HCT116 (cell line): ENCODE measurements around the gene DACT3. TPM values are rescaled to one million over a fixed set of nuclear protein-coding genes. Genes with fewer than 3 reads are reported as not detected.

Experiments
- ATAC-seq: fragments of 200-7000 bp; cut with Tn5 transposase; 2 replicates; pipeline ENCODE4 v1.9.1; 2020; ENCODE audit warnings: mild to moderate bottlenecking, moderate library complexity
- BruUV-seq: library from RNA; stranded (reverse); fragments of 400-500 nt; replicated peaks from 2 replicates; lab custom pipeline; 2021; lab: Mats Ljungman, UMichigan
- CTCF ChIA-PET: fragments of 300-600 bp; sonication (Branson Sonifier 250); formaldehyde crosslinking; loops from one replicate; lab custom pipeline; 2021; ENCODE audit warnings: antibody characterized with exemption; lab: Charles Lee
- POLR2A ChIA-PET: fragments of 300-600, 350-600 bp; sonication (Branson Sonifier 250); formaldehyde crosslinking; loops from one replicate; lab custom pipeline; 2021; ENCODE audit warnings: antibody characterized with exemption; lab: Charles Lee
- RAD21 ChIA-PET, 2 experiments: fragments of 300-600 bp; sonication (Branson Sonifier 250); formaldehyde crosslinking; loops; one replicate each; lab custom pipeline; 2023; ENCODE audit warnings: low total read pairs in 2 of 2; ENCODE audit not compliant: uncharacterized antibody in 2 of 2, unreplicated experiment in 2 of 2, low non-redundant PET in 1 of 2; lab: Charles Lee
- DNase-seq: peaks from one replicate; pipeline ENCODE4 v3.0.0-alpha.2; 2010; ENCODE audit warnings: low read depth, low spot score
- H2AFZ ChIP-seq: fragments of 200-600 bp; shearing (Covaris generic), sonication (generic); 2 replicates; pipeline ENCODE4 v1.6.1; 2017; ENCODE audit warnings: low read depth, mixed run types, mixed read lengths, antibody characterized with exemption, low read length; ENCODE audit not compliant: poor library complexity, severe bottlenecking
- H3K27ac ChIP-seq: 2 replicates; pipeline ENCODE4 v1.5.1; 2012; ENCODE audit warnings: low read depth, low read length
- H3K27me3 ChIP-seq: fragments of 200-600 bp; sonication (generic); 2 replicates; pipeline ENCODE4 v1.6.1; 2016; ENCODE audit warnings: mixed run types, low read length, mixed read lengths; ENCODE audit not compliant: insufficient read depth
- H3K36me3 ChIP-seq, 2 experiments: fragments of 200-500 bp in 1 of 2; fragments of 200-600 bp in 1 of 2; sonication (Bioruptor generic) in 1 of 2; sonication (generic) in 1 of 2; 2 replicates each; pipeline versions ENCODE4 v1.5.1 to v1.6.1; 2014 to 2016; ENCODE audit warnings: low read length in 2 of 2, inconsistent platforms in 1 of 2, mixed read lengths in 1 of 2, mixed run types in 1 of 2; ENCODE audit not compliant: insufficient read depth in 2 of 2, control insufficient read depth in 1 of 2
- H3K4me1 ChIP-seq, 2 experiments: fragments of 200-600 bp in 1 of 2; sonication (generic) in 1 of 2; 2 replicates each; pipeline versions ENCODE4 v1.5.1 to v1.6.1; 2012 to 2017; ENCODE audit warnings: low read length in 2 of 2, inconsistent platforms in 1 of 2, mild to moderate bottlenecking in 1 of 2, mixed read lengths in 1 of 2, mixed run types in 1 of 2, moderate library complexity in 1 of 2; ENCODE audit not compliant: insufficient read depth in 2 of 2, control insufficient read depth in 1 of 2
- H3K4me2 ChIP-seq: fragments of 200-600 bp; sonication (generic); 2 replicates; pipeline ENCODE4 v1.6.1; 2017; ENCODE audit warnings: mixed run types, low read length, mixed read lengths
- H3K4me3 ChIP-seq, 2 experiments: fragments of 200-600 bp in 1 of 2; sonication (generic) in 1 of 2; replicated peaks in 1 of 2; 2 replicates each; pipeline ENCODE4 v1.5.1; 2011 to 2016; ENCODE audit warnings: low read length in 2 of 2, control low read depth in 1 of 2, low read depth in 1 of 2, mild to moderate bottlenecking in 1 of 2, mixed read lengths in 1 of 2, mixed run types in 1 of 2
- H3K79me2 ChIP-seq: fragments of 200-600 bp; sonication (generic); 2 replicates; pipeline ENCODE4 v1.6.1; 2017; ENCODE audit warnings: mild to moderate bottlenecking, mixed run types, low read length, moderate library complexity, mixed read lengths; ENCODE audit not compliant: insufficient read depth
- H3K9ac ChIP-seq: fragments of 200-600 bp; sonication (generic); 2 replicates; pipeline ENCODE4 v1.6.1; 2016; ENCODE audit warnings: low read length, mixed read lengths
- H3K9me2 ChIP-seq: fragments of 200-600 bp; sonication (generic), shearing (Covaris generic); 2 replicates; pipeline ENCODE4 v1.6.1; 2017; ENCODE audit warnings: mixed run types, mild to moderate bottlenecking, moderate library complexity; ENCODE audit not compliant: insufficient read depth
- H3K9me3 ChIP-seq, 2 experiments: fragments of 200-500 bp in 1 of 2; fragments of 200-600 bp in 1 of 2; sonication (Bioruptor generic) in 1 of 2; sonication (generic) in 1 of 2; 2 replicates each; pipeline ENCODE4 v1.6.1; 2014 to 2017; ENCODE audit warnings: low read length in 2 of 2, mixed read lengths in 2 of 2, inconsistent platforms in 1 of 2, low read depth in 1 of 2, mild to moderate bottlenecking in 1 of 2, mixed run types in 1 of 2, moderate library complexity in 1 of 2; ENCODE audit not compliant: control insufficient read depth in 1 of 2, insufficient read depth in 1 of 2
- H4K20me1 ChIP-seq: fragments of 200-600 bp; sonication (generic), shearing (Covaris generic); 2 replicates; pipeline ENCODE4 v1.6.1; 2017; ENCODE audit warnings: mixed run types, mild to moderate bottlenecking, moderate library complexity; ENCODE audit not compliant: insufficient read depth
- CEBPB ChIP-seq: IDR thresholded peaks from 2 replicates; pipeline ENCODE4 v1.6.1; 2012; ENCODE audit warnings: low read depth
- EGR1 ChIP-seq: IDR thresholded peaks from 2 replicates; pipeline ENCODE4 v1.6.1; 2012; ENCODE audit warnings: low read depth
- POLR2A ChIP-seq: IDR thresholded peaks from 2 replicates; pipeline ENCODE4 v1.7.0; 2011; ENCODE audit warnings: borderline replicate concordance; ENCODE audit not compliant: insufficient read depth, insufficient read length; ENCODE audit errors: extremely low read depth
- POLR2AphosphoS5 ChIP-seq: IDR thresholded peaks from 2 replicates; pipeline ENCODE4 v1.6.1; 2011; ENCODE audit warnings: mild to moderate bottlenecking, low read depth, low read length, moderate library complexity
- SP1 ChIP-seq: IDR thresholded peaks from 2 replicates; pipeline ENCODE4 v1.6.1; 2012; ENCODE audit warnings: low read depth
- SRF ChIP-seq: IDR thresholded peaks from 2 replicates; pipeline ENCODE4 v1.6.1; 2012; ENCODE audit warnings: low read depth
- TCF7L2 ChIP-seq: IDR thresholded peaks from 2 replicates; pipeline ENCODE4 v1.7.0; 2011; ENCODE audit warnings: borderline replicate concordance, inconsistent platforms; ENCODE audit not compliant: insufficient read depth, insufficient read length; ENCODE audit errors: extremely low read depth
- YY1 ChIP-seq: IDR thresholded peaks from 2 replicates; pipeline ENCODE4 v1.6.1; 2011; ENCODE audit warnings: low read length, low read depth, moderate library complexity, mild to moderate bottlenecking; ENCODE audit not compliant: insufficient replicate concordance; ENCODE audit errors: extremely low read depth
- ZBTB33 ChIP-seq: IDR thresholded peaks from 2 replicates; pipeline ENCODE4 v1.6.1; 2011; ENCODE audit warnings: mild to moderate bottlenecking, low read length, moderate library complexity; ENCODE audit not compliant: insufficient replicate concordance; ENCODE audit errors: extremely low read depth
- ZFX ChIP-seq: fragments of 450-650 bp; IDR thresholded peaks from 2 replicates; pipeline ENCODE4 v1.6.1; 2017
- ZNF274 ChIP-seq: fragments of 200-500 bp; sonication (Bioruptor generic); IDR thresholded peaks from 2 replicates; pipeline ENCODE4 v1.6.1; 2014; ENCODE audit warnings: mild to moderate bottlenecking, low read depth, low read length, inconsistent platforms
- intact Hi-C: fragments of 100-400 bp; cut with micrococcal nuclease; formaldehyde crosslinking; loops from 2 replicates; pipeline ENCODE4 v1.10.0; 2022
- total RNA-seq: library from RNA; stranded (reverse); gene quantifications from one replicate; pipeline ENCODE4 v1.2.1, GENCODE V29; 2021; ENCODE audit not compliant: unreplicated experiment
- TF ChIP-seq, protein P1 (sequence below): IDR thresholded peaks from 2 replicates; pipeline ENCODE4 v1.6.1; 2012
- TF ChIP-seq, protein P2 (sequence below): IDR thresholded peaks from 2 replicates; pipeline ENCODE4 v1.6.1; 2012; ENCODE audit warnings: low read depth

The DACT3 gene
- total RNA-seq, 1 experiment from 2014 or later = 2.0 TPM

GRCh38 chr19:46660551-46661019, 397 bp downstream of the DACT3 start:
- DNase-seq (no peak), ATAC-seq (peak; percentile 20)
- no peak overlapping the region for H2AFZ ChIP-seq
- no peaks in the 10 kb centered on the region for H3K79me2 ChIP-seq
- H3K27me3 ChIP-seq = no peaks in the 10 kb centered on the region
- no peaks in the 10 kb centered on the region for H3K36me3 ChIP-seq
- peak overlapping the region; percentile 62 for H3K9ac ChIP-seq
- BruUV-seq = no TSS peak
- ChIA-PET POLR2A (interaction anchor here (1.0 to 1.6 kb wide), 5 partner anchors 13 to 60 kb away, joined by 3 to 11 read pairs (median 8); no protein-coding TSS in a partner anchor), CTCF (interaction anchor here (0.9 to 4.4 kb wide), 13 partner anchors 11 to 146 kb away, joined by 3 to 217 read pairs (median 7); no protein-coding TSS in a partner anchor)
- no peak overlapping the region; the same call in 1 of the 2 replicates for H3K27ac ChIP-seq
- no peaks in the 10 kb centered on the region for H3K9me3 ChIP-seq
- peaks cover 14 to 29% of the 10 kb centered on the region in 2 experiments for H3K4me1 ChIP-seq
- H3K4me2 ChIP-seq = peak overlapping the region; percentile 88
- peak overlapping the region; percentile 39 to 59 for H3K4me3 ChIP-seq
- TF ChIP-seq CEBPB = no peak
- TF ChIP-seq, protein P1, sequence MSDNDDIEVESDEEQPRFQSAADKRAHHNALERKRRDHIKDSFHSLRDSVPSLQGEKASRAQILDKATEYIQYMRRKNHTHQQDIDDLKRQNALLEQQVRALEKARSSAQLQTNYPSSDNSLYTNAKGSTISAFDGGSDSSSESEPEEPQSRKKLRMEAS = peak; percentile 21; the same call in 1 of the 2 replicates
- TF ChIP-seq, all 23 proteins: peak for 1
- H4K20me1 ChIP-seq = no peaks in the 10 kb centered on the region
- intact Hi-C loops = no loop called here
- RAD21 ChIA-PET = interaction anchor here (0.9 to 2.8 kb wide), 4 partner anchors 40 to 46 kb away, joined by 3 to 19 read pairs (median 10); no protein-coding TSS in a partner anchor
- H3K9me2 ChIP-seq = no peaks in the 10 kb centered on the region

DNA sequence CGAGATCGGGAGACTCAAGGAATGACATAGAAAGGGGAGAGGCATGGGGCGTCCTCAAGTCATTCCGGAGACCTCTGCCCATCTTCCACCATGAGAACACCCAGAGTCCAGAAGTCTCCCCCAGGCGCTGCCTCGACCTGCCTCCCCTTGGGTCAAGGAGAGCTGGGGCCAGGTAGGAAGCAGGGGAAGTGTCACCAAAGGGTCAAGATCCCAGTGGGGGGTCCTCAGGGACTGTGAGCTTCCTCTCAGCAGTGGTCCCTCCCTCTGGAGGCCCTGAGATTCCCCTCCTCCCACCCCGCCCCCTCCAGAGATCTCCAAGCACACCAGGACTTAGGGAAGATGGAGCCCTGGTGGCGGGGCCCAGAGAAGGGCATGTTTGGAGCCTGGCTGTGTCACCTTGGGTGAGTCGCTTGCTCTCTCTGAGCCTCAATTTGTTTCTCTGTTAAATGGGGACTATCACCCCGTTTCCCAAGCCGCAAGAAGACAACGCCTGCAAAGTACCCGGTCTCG, 919 bp downstream of the DACT3 start:
- intact Hi-C loops = no loop called here
- no peaks in the 10 kb centered on the region for H3K79me2 ChIP-seq
- CTCF ChIA-PET = no interaction called here
- POLR2A ChIA-PET = no interaction called here
- H3K9me2 ChIP-seq = no peaks in the 10 kb centered on the region
- DNase-seq = no peak
- no peak overlapping the region for H2AFZ ChIP-seq
- H4K20me1 ChIP-seq = no peaks in the 10 kb centered on the region
- H3K9me3 ChIP-seq = no peaks in the 10 kb centered on the region
- peak overlapping the region; percentile 88 for H3K4me2 ChIP-seq
- ATAC-seq = no peak
- H3K4me1 ChIP-seq = peaks cover 14 to 29% of the 10 kb centered on the region in 2 experiments
- H3K27me3 ChIP-seq = no peaks in the 10 kb centered on the region
- BruUV-seq = no TSS peak
- no peak overlapping the region for H3K27ac ChIP-seq
- H3K9ac ChIP-seq = peak overlapping the region; percentile 62
- H3K36me3 ChIP-seq = no peaks in the 10 kb centered on the region
- H3K4me3 ChIP-seq = peak overlapping the region; percentile 39 to 59; a peak in 3 of 4 replicates
- RAD21 ChIA-PET = no interaction called here
- TF ChIP-seq, protein P1 = no peak
- TF ChIP-seq ZFX (no peak), YY1 (no peak), SP1 (no peak), POLR2A (no peak), SRF (no peak), TCF7L2 (no peak), EGR1 (no peak), POLR2AphosphoS5 (no peak), ZNF274 (no peak), ZBTB33 (no peak)
- TF ChIP-seq, protein P2, sequence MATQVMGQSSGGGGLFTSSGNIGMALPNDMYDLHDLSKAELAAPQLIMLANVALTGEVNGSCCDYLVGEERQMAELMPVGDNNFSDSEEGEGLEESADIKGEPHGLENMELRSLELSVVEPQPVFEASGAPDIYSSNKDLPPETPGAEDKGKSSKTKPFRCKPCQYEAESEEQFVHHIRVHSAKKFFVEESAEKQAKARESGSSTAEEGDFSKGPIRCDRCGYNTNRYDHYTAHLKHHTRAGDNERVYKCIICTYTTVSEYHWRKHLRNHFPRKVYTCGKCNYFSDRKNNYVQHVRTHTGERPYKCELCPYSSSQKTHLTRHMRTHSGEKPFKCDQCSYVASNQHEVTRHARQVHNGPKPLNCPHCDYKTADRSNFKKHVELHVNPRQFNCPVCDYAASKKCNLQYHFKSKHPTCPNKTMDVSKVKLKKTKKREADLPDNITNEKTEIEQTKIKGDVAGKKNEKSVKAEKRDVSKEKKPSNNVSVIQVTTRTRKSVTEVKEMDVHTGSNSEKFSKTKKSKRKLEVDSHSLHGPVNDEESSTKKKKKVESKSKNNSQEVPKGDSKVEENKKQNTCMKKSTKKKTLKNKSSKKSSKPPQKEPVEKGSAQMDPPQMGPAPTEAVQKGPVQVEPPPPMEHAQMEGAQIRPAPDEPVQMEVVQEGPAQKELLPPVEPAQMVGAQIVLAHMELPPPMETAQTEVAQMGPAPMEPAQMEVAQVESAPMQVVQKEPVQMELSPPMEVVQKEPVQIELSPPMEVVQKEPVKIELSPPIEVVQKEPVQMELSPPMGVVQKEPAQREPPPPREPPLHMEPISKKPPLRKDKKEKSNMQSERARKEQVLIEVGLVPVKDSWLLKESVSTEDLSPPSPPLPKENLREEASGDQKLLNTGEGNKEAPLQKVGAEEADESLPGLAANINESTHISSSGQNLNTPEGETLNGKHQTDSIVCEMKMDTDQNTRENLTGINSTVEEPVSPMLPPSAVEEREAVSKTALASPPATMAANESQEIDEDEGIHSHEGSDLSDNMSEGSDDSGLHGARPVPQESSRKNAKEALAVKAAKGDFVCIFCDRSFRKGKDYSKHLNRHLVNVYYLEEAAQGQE = no peak
